CD4-positive, alpha-beta T cell treated with Interleukin-17A for 1 hour (primary cell): ENCODE measurements around the gene LRSAM1.

Source experiments
- DNase-seq: peaks from one replicate; pipeline ENCODE4 v3.0.0-alpha.2; 2020

LRSAM1 gene

GRCh38 chr9:127500862-127501261 is 49.6 kb downstream of the LRSAM1 start:
- DNase-seq = no peak

GRCh38 chr9:127501821-127502343 is 50.6 kb downstream of the LRSAM1 start:
- no peak for DNase-seq

- no peak for DNase-seq
These were observed 51.5 kb downstream of the LRSAM1 start for GRCh38 chr9:127502706-127503378.

GRCh38 chr9:127503379-127503921 is 52.1 kb downstream of the LRSAM1 start:
- no peak for DNase-seq

GRCh38 chr9:127503947-127504886 is 52.9 kb downstream of the LRSAM1 start:
- peak; percentile 80 for DNase-seq

- DNase-seq = no peak
These were observed 53.6 kb downstream of the LRSAM1 start for GRCh38 chr9:127504887-127505251.

- peak; percentile 16 for DNase-seq
These were observed 54.2 kb downstream of the LRSAM1 start for GRCh38 chr9:127505396-127506116.

GRCh38 chr9:127506117-127506813 is 55.0 kb downstream of the LRSAM1 start:
- DNase-seq = no peak

- no peak for DNase-seq
These were observed 55.8 kb downstream of the LRSAM1 start for GRCh38 chr9:127506814-127507750.

- DNase-seq = no peak
These were observed 56.7 kb downstream of the LRSAM1 start for GRCh38 chr9:127507751-127508648.

GRCh38 chr9:127508901-127509260 is 57.6 kb downstream of the LRSAM1 start:
- no peak for DNase-seq

GRCh38 chr9:127509261-127509954 is 58.1 kb downstream of the LRSAM1 start:
- DNase-seq = no peak

GRCh38 chr9:127509955-127510299 is 58.6 kb downstream of the LRSAM1 start:
- no peak for DNase-seq

- DNase-seq = no peak
These were observed 63.2 kb downstream of the LRSAM1 start for GRCh38 chr9:127514468-127514867.

GRCh38 chr9:127516835-127517607 is 65.7 kb downstream of the LRSAM1 start:
- no peak for DNase-seq

- no peak for DNase-seq
These were observed 66.3 kb downstream of the LRSAM1 start for GRCh38 chr9:127517620-127518019.

GRCh38 chr9:127518091-127518856 is 67.0 kb downstream of the LRSAM1 start:
- DNase-seq = no peak
